DND-41 (cell line): Measurements from ENCODE around the gene CYB561A3.

Experiments
- CTCF ChIP-seq: IDR thresholded peaks from 2 replicates; pipeline ENCODE4 v1.5.1; 2012; ENCODE audit warnings: borderline replicate concordance, low read length, moderate library complexity, mild to moderate bottlenecking; ENCODE audit not compliant: poor library complexity, severe bottlenecking; ENCODE audit errors: extremely low read depth
- EZH2 ChIP-seq: IDR thresholded peaks from 3 replicates; pipeline ENCODE4 v1.6.1; 2012; ENCODE audit warnings: borderline replicate concordance, low read depth, mild to moderate bottlenecking, moderate library complexity, low read length, inconsistent platforms; ENCODE audit not compliant: severe bottlenecking

- TF ChIP-seq CTCF, result no peak
- no peak for TF ChIP-seq EZH2
These were observed 13.7 kb downstream of the CYB561A3 start for GRCh38 chr11:61347916-61348461.
